Neuronal stem cell (in vitro differentiated cells): ENCODE measurements around the gene ZNF610.
A peak's percentile ranks its signal among the peaks of the same experiment; 100 is the strongest.

Experiments
- DNase-seq: peaks from one replicate; pipeline ENCODE4 v3.0.0-alpha.2; 2013; ENCODE audit warnings: low spot score
- H2AFZ ChIP-seq: one replicate; pipeline ENCODE4 v1.6.1; 2013; ENCODE audit warnings: mild to moderate bottlenecking, low read length, inconsistent platforms
- H2AK5ac ChIP-seq: 2 replicates; pipeline ENCODE4 v1.6.1; 2013; ENCODE audit warnings: low read depth, mild to moderate bottlenecking, inconsistent platforms, low read length, moderate library complexity, mixed read lengths
- H2BK120ac ChIP-seq: 2 replicates; pipeline ENCODE4 v1.6.1; 2013; ENCODE audit warnings: low read depth, mild to moderate bottlenecking, inconsistent platforms, low read length, moderate library complexity, mixed read lengths
- H2BK12ac ChIP-seq: one replicate; pipeline ENCODE4 v1.6.1; 2013; ENCODE audit warnings: low read length, inconsistent platforms
- H2BK15ac ChIP-seq: 2 replicates; pipeline ENCODE4 v1.6.1; 2013; ENCODE audit warnings: mild to moderate bottlenecking, low read length, inconsistent platforms, mixed read lengths
- H2BK5ac ChIP-seq: one replicate; pipeline ENCODE4 v1.6.1; 2013; ENCODE audit warnings: inconsistent platforms, mild to moderate bottlenecking, low read length, moderate library complexity
- H3K14ac ChIP-seq: one replicate; pipeline ENCODE4 v1.6.1; 2013; ENCODE audit warnings: low read length, inconsistent platforms
- H3K18ac ChIP-seq: 2 replicates; pipeline ENCODE4 v1.6.1; 2013; ENCODE audit warnings: low read length, inconsistent platforms
- H3K23ac ChIP-seq: 2 replicates; pipeline ENCODE4 v1.6.1; 2013; ENCODE audit warnings: low read depth, mild to moderate bottlenecking, mixed read lengths, low read length, inconsistent platforms; ENCODE audit not compliant: poor library complexity
- H3K27ac ChIP-seq: replicated peaks from 3 replicates; pipeline ENCODE4 v1.5.1; 2013; ENCODE audit warnings: low read length, inconsistent platforms
- H3K27me3 ChIP-seq, 3 experiments: 2 replicates each; pipeline ENCODE4 v1.6.1; 2013; ENCODE audit warnings: low read length in 3 of 3, mild to moderate bottlenecking in 2 of 3, inconsistent platforms in 1 of 3, low read depth in 1 of 3, mixed read lengths in 1 of 3, moderate library complexity in 1 of 3; ENCODE audit not compliant: control insufficient read depth in 3 of 3, insufficient read depth in 3 of 3
- H3K36me3 ChIP-seq, 2 donors: replicated peaks in 1 of 2; 2 replicates each; pipeline ENCODE4 v1.6.1; 2013; ENCODE audit warnings: low read length in 2 of 2; ENCODE audit not compliant: control insufficient read depth in 2 of 2, insufficient read depth in 2 of 2
- H3K4ac ChIP-seq: 2 replicates; pipeline ENCODE4 v1.6.1; 2013; ENCODE audit warnings: inconsistent platforms, mild to moderate bottlenecking, low read length, moderate library complexity
- H3K4me1 ChIP-seq, 2 donors: 1 replicate in 1 of 2; 2 replicates in 1 of 2; pipeline ENCODE4 v1.6.1; 2013; ENCODE audit warnings: low read length in 2 of 2, low read depth in 1 of 2; ENCODE audit not compliant: control insufficient read depth in 2 of 2, insufficient read depth in 1 of 2
- H3K4me2 ChIP-seq: one replicate; pipeline ENCODE4 v1.6.1; 2013; ENCODE audit warnings: mild to moderate bottlenecking, low read length, inconsistent platforms; ENCODE audit not compliant: insufficient read depth, poor library complexity, severe bottlenecking
- H3K4me3 ChIP-seq, 2 donors: 2 replicates each; pipeline ENCODE4 v1.5.1; 2013; ENCODE audit warnings: low read length in 2 of 2, mild to moderate bottlenecking in 2 of 2, inconsistent platforms in 1 of 2, moderate library complexity in 1 of 2
- H3K79me1 ChIP-seq: one replicate; pipeline ENCODE4 v1.6.1; 2013; ENCODE audit warnings: low read depth, mild to moderate bottlenecking, inconsistent platforms, low read length, moderate library complexity
- H3K9ac ChIP-seq: one replicate; pipeline ENCODE4 v1.6.1; 2013; ENCODE audit warnings: mild to moderate bottlenecking, low read depth, low read length, inconsistent platforms; ENCODE audit not compliant: poor library complexity
- H3K9me3 ChIP-seq, 2 donors: replicated peaks in 1 of 2; 2 replicates each; pipeline versions ENCODE3 to v1.6.1; 2013; ENCODE audit warnings: low read length in 2 of 2, mild to moderate bottlenecking in 2 of 2, inconsistent platforms in 1 of 2, low read depth in 1 of 2, mixed read lengths in 1 of 2, moderate library complexity in 1 of 2; ENCODE audit not compliant: control insufficient read depth in 2 of 2, insufficient read depth in 1 of 2
- H4K8ac ChIP-seq: one replicate; pipeline ENCODE4 v1.6.1; 2013; ENCODE audit warnings: low read depth, mild to moderate bottlenecking, inconsistent platforms, low read length, moderate library complexity
- H4K91ac ChIP-seq: one replicate; pipeline ENCODE4 v1.6.1; 2013; ENCODE audit warnings: low read length, low read depth, mild to moderate bottlenecking, inconsistent platforms; ENCODE audit not compliant: poor library complexity
- WGBS, 2 donors: extraction: QIAGEN DNeasy Blood & Tissue Kit; methylation state at CpG; one replicate each; pipeline ENCODE4 v1.1.7; 2013; ENCODE audit warnings: missing lambda C conversion rate in 2 of 2, mixed read lengths in 1 of 2; ENCODE audit not compliant: insufficient read length in 2 of 2, insufficient replicate concordance in 1 of 2; ENCODE audit errors: extremely low coverage in 2 of 2; 5-methylcytosine and 5-hydroxymethylcytosine counted together

Gene ZNF610

GRCh38 chr19:52322429-52322828 is 13.6 kb upstream of the ZNF610 start:
- no peak overlapping the region for H3K4me3 ChIP-seq
- no peak overlapping the region for H3K27ac ChIP-seq
- WGBS, 2 donors = no CpG with 5 or more reads among the region's 6 CpGs
- H4K8ac ChIP-seq = no peak overlapping the region
- DNase-seq = no peak
- no peak overlapping the region for H3K4ac ChIP-seq
- H3K9ac ChIP-seq = no peak overlapping the region
- H2BK12ac ChIP-seq = no peak overlapping the region
- no peaks in the 10 kb centered on the region for H3K79me1 ChIP-seq
- no peaks in the 10 kb centered on the region for H3K4me1 ChIP-seq
- no peak overlapping the region for H2AK5ac ChIP-seq
- no peak overlapping the region for H3K4me2 ChIP-seq
- H2BK120ac ChIP-seq = no peak overlapping the region
- no peak overlapping the region for H3K14ac ChIP-seq
- H3K27me3 ChIP-seq = no peaks in the 10 kb centered on the region
- no peak overlapping the region for H2BK5ac ChIP-seq
- H3K23ac ChIP-seq = no peak overlapping the region
- no peak overlapping the region for H3K18ac ChIP-seq
- peaks cover 47 to 93% of the 10 kb centered on the region in 2 donors for H3K9me3 ChIP-seq
- no peak overlapping the region for H2AFZ ChIP-seq
- no peak overlapping the region for H2BK15ac ChIP-seq
- H3K36me3 ChIP-seq = peaks cover 32 to 82% of the 10 kb centered on the region in 2 donors
- no peak overlapping the region for H4K91ac ChIP-seq

GRCh38 chr19:52331757-52332156 is 4.3 kb upstream of the ZNF610 start:
- no CpG with 5 or more reads among the region's 10 CpGs for WGBS, 2 donors
- Histone ChIP-seq H3K4me2 (no peak overlapping the region), H3K4me3 (no peak overlapping the region), H2BK120ac (no peak overlapping the region), H3K23ac (no peak overlapping the region), H4K8ac (no peak overlapping the region), H2AFZ (no peak overlapping the region), H2BK5ac (no peak overlapping the region), H2BK15ac (no peak overlapping the region), H3K4ac (no peak overlapping the region), H2AK5ac (no peak overlapping the region), H3K4me1 (no peaks in the 10 kb centered on the region), H3K14ac (no peak overlapping the region), H3K36me3 (no peaks in the 10 kb centered on the region), H3K18ac (no peak overlapping the region), H3K9me3 (peaks cover 28 to 42% of the 10 kb centered on the region in 2 donors), H2BK12ac (no peak overlapping the region), H4K91ac (no peak overlapping the region), H3K27ac (no peak overlapping the region), H3K9ac (no peak overlapping the region), H3K79me1 (peaks cover 1% of the 10 kb centered on the region), H3K27me3 (no peaks in the 10 kb centered on the region)
- no peak for DNase-seq

- peak overlapping the region; percentile 69 to 97 for H3K4me3 ChIP-seq
- peak overlapping the region; percentile 74 for H3K4me2 ChIP-seq
- peak overlapping the region; percentile 89 for H2AFZ ChIP-seq
- no peak overlapping the region for H4K91ac ChIP-seq
- peak overlapping the region; percentile 55 for H3K18ac ChIP-seq
- WGBS, 2 donors = no CpG with 5 or more reads among the region's 9 CpGs
- H3K4me1 ChIP-seq = peaks cover 1 to 4% of the 10 kb centered on the region in 2 donors
- no peak overlapping the region for H2BK5ac ChIP-seq
- peaks cover 1% of the 10 kb centered on the region for H3K79me1 ChIP-seq
- no peak overlapping the region for H2BK12ac ChIP-seq
- no peak overlapping the region for H2BK15ac ChIP-seq
- no peak overlapping the region for H3K23ac ChIP-seq
- H4K8ac ChIP-seq = no peak overlapping the region
- H3K27me3 ChIP-seq = no peaks in the 10 kb centered on the region
- peaks cover 4 to 23% of the 10 kb centered on the region in 2 donors for H3K36me3 ChIP-seq
- no peak overlapping the region for H3K27ac ChIP-seq
- H2AK5ac ChIP-seq = no peak overlapping the region
- no peak overlapping the region for H3K4ac ChIP-seq
- DNase-seq = no peak
- H2BK120ac ChIP-seq = no peak overlapping the region
- H3K9me3 ChIP-seq = peaks cover 17 to 44% of the 10 kb centered on the region in 2 donors
- H3K9ac ChIP-seq = no peak overlapping the region
- H3K14ac ChIP-seq = no peak overlapping the region
Observed at GRCh38 chr19:52335768-52336116, 301 bp upstream of the ZNF610 start.

- Histone ChIP-seq H2AK5ac (peak overlapping the region; percentile 6), H4K91ac (no peak overlapping the region), H3K27ac (no peak overlapping the region), H3K4me3 (peak overlapping the region; percentile 69 to 97), H3K14ac (no peak overlapping the region), H3K4ac (no peak overlapping the region), H3K4me2 (peak overlapping the region; percentile 74), H3K9ac (peak overlapping the region; percentile 56), H2BK15ac (no peak overlapping the region), H3K23ac (peak overlapping the region; percentile 69), H4K8ac (no peak overlapping the region), H2BK120ac (no peak overlapping the region), H3K27me3 (no peaks in the 10 kb centered on the region), H2BK12ac (no peak overlapping the region), H3K18ac (no peak overlapping the region), H3K36me3 (peaks cover 4 to 31% of the 10 kb centered on the region in 2 donors), H3K9me3 (peaks cover 8 to 41% of the 10 kb centered on the region in 2 donors), H3K79me1 (peaks cover 1% of the 10 kb centered on the region), H2BK5ac (no peak overlapping the region), H2AFZ (peak overlapping the region; percentile 89), H3K4me1 (peaks cover 1 to 4% of the 10 kb centered on the region in 2 donors)
- DNase-seq = no peak
- no CpG with 5 or more reads among the region's 9 CpGs for WGBS, 2 donors
Observed at GRCh38 chr19:52336791-52337381, 843 bp downstream of the ZNF610 start.
